ENCODE data around the gene RND3.

GRCh38 chr2:150459281-150459680 is 28.2 kb downstream of the RND3 start:
- TF ChIP-seq, protein P1, sequence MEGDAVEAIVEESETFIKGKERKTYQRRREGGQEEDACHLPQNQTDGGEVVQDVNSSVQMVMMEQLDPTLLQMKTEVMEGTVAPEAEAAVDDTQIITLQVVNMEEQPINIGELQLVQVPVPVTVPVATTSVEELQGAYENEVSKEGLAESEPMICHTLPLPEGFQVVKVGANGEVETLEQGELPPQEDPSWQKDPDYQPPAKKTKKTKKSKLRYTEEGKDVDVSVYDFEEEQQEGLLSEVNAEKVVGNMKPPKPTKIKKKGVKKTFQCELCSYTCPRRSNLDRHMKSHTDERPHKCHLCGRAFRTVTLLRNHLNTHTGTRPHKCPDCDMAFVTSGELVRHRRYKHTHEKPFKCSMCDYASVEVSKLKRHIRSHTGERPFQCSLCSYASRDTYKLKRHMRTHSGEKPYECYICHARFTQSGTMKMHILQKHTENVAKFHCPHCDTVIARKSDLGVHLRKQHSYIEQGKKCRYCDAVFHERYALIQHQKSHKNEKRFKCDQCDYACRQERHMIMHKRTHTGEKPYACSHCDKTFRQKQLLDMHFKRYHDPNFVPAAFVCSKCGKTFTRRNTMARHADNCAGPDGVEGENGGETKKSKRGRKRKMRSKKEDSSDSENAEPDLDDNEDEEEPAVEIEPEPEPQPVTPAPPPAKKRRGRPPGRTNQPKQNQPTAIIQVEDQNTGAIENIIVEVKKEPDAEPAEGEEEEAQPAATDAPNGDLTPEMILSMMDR (IDR thresholded peaks at IDR 0.05 in 2 of 3, conservative IDR thresholded peaks at IDR 0.05 in 1 of 3; ENCODE audit: control insufficient read depth in 2 of 3, extremely low read depth in 1 of 3, insufficient read depth in 1 of 3, low read depth in 3 of 3, low read length in 3 of 3) = no peak
- no peak for TF ChIP-seq BHLHE40 (IDR thresholded peaks at IDR 0.05; ENCODE audit: borderline replicate concordance in 1 of 2, low read depth in 2 of 2, low read length in 1 of 2)
- TF ChIP-seq POLR2A (IDR thresholded peaks at IDR 0.05; ENCODE audit: low read depth, low read length) = no peak
- no peak for TF ChIP-seq FOXK2 (IDR thresholded peaks at IDR 0.05)
- TF ChIP-seq, protein P2, sequence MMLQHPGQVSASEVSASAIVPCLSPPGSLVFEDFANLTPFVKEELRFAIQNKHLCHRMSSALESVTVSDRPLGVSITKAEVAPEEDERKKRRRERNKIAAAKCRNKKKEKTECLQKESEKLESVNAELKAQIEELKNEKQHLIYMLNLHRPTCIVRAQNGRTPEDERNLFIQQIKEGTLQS (IDR thresholded peaks at IDR 0.05; ENCODE audit: borderline replicate concordance, extremely low read depth, low read depth, low read length) = no peak
- no peak for TF ChIP-seq LARP7 (IDR thresholded peaks at IDR 0.05)
- TF ChIP-seq CREB1 (IDR thresholded peaks at IDR 0.05; ENCODE audit: low read depth) = no peak
- no peak for TF ChIP-seq EGR1 (IDR thresholded peaks at IDR 0.05; ENCODE audit: borderline replicate concordance in 1 of 2, low read depth in 2 of 2, low read length in 2 of 2)
- no peak for TF ChIP-seq REST (IDR thresholded peaks at IDR 0.05; ENCODE audit: low read depth, low read length)
- no peak for TF ChIP-seq CBFB (IDR thresholded peaks at IDR 0.05; ENCODE audit: low read depth)
- no peak for TF ChIP-seq RAD21 (IDR thresholded peaks at IDR 0.05; ENCODE audit: insufficient read depth, low read depth, low read length)
- no peak for TF ChIP-seq RFX5 (IDR thresholded peaks at IDR 0.05; ENCODE audit: low read depth, low read length)
- no peak for TF ChIP-seq SIX5 (IDR thresholded peaks at IDR 0.05; ENCODE audit: low read depth, low read length, severe bottlenecking)
